DMS114 treated with DMSO at 0.1 percent for 48 hours (cell line): ENCODE data around the gene ZNF446.
"Not testable (repeated sequence)": the region's sequence is repeated elsewhere in the genome, so short reads cannot be mapped to it uniquely, and the experiment has no call there.

Source experiments
- DNase-seq: peaks from one replicate; lab custom pipeline; 2025; ENCODE audit not compliant: unreplicated experiment; lab: John Stamatoyannopoulos, UW

The ZNF446 gene

DNA sequence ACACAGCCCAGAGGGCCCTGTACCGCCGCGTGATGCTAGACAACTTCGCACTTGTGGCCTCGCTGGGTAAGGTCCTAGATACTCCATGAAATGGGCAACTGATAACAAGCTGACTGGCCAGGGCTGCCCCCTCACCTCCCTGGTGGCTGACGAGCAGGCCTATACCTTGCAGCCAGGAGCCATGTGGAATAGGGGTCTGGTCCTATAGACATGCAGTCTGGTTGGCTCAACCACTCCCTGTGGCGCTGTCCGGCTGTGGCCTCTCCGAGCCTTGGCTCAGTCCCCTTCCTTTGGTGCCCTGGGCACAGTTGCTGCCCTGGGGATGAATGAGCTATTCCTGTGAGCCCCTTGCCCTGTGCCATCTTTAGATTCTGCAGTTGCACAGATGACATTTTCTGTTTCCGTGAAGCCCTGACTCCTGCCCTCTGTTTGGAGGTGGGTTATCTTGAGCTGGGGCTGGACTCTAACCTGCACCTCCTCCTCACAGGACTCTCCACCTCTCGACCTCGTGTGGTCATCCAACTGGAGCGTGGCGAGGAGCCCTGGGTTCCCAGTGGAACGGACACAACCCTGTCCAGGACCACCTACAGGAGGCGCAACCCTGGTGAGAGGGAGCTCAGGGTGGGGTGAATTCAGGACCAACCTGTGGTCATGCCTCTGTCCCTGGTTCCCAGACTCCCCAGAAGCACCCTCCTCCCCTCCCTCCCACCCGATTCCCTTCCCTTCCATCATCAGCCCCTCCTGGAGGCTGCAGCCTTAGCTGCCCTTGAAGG, 6.7 kb upstream of the ZNF446 start:
- no peak for DNase-seq

DNA sequence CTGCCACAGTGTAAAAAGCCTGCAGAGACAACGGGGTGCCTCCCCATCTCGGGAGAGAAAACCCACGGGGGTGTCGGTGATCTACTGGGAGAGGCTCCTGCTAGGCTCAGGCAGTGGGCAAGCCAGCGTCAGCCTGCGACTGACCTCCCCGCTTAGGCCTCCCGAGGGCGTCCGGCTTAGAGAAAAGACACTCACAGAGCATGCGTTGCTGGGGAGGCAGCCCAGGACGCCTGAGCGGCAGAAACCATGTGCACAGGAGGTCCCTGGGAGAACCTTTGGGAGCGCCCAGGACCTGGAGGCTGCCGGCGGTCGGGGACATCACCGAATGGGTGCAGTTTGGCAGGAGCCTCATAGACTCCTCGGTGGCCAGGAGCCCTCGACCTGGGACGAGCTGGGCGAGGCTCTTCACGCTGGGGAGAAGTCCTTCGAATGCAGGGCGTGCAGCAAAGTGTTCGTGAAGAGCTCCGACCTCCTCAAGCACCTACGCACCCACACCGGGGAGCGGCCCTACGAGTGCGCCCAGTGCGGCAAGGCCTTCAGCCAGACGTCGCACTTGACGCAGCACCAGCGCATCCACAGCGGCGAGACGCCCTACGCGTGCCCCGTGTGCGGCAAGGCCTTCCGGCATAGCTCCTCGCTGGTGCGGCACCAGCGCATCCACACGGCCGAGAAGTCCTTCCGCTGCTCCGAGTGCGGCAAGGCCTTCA, 5.2 kb upstream of the ZNF446 start:
- DNase-seq, result not testable (repeated sequence)

DNA sequence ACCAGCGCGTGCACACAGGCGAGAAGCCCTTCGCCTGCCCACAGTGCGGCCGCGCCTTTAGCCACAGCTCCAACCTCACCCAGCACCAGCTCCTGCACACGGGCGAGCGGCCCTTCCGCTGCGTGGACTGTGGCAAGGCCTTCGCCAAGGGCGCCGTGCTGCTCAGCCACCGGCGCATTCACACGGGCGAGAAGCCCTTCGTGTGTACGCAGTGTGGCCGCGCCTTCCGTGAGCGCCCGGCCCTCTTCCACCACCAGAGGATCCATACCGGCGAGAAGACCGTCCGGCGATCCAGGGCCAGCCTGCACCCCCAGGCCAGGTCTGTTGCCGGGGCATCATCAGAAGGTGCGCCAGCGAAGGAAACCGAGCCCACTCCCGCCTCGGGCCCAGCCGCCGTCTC, 4.4 kb upstream of the ZNF446 start:
- no peak for DNase-seq

DNA sequence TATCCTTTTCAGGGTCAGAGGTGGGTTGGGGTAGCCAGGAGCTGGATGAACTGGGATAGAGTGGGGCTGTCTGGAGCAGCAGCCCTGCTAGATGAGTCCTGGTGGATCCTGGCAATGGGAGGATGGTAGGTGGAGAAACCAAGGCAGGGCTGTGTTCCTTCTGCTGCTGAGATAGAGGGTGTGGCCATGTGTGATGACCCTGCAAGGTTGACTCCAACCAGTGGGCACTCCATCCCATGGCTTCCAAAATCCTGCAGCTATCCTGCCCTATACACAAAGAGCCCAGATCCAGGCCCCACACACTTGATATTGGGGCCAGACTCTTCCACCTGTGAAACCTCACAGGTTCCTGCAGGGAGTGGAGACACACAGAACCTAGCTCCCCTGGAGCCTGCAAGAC, 2.4 kb upstream of the ZNF446 start:
- DNase-seq, result no peak

DNA sequence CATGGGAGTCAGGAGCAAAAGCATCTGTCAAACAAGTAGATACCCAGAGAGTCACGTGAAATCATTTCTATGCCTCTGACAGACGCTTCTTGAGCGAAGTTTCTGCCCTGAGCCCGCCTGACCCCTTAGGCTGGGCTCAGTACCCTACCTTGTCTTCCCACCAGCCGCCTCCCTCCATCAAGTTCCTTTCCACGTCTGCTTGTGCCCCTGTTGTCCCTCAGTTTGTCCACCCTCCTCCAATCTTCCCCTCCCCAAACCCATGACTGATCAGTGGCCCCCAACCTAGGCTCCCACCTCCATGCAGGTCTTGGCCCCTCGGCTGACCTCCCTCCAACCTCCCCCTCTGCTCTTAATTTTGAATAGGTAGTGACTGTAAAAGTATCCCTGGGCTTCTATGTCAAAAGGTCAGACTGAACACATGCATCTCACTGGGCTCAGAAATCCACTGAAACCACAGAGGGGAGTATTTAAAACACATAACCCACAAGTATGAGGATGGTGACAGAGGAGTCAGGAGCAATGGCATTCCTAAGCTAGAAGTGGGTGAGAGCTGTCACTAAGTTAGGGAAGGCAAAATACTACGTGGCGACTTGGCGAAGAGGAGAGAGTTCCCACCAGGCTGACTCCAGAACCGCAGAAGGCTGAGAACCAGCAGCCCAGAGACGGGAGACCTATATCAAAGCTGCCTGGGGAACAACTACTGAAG, 1.7 kb upstream of the ZNF446 start:
- DNase-seq, result no peak

DNA sequence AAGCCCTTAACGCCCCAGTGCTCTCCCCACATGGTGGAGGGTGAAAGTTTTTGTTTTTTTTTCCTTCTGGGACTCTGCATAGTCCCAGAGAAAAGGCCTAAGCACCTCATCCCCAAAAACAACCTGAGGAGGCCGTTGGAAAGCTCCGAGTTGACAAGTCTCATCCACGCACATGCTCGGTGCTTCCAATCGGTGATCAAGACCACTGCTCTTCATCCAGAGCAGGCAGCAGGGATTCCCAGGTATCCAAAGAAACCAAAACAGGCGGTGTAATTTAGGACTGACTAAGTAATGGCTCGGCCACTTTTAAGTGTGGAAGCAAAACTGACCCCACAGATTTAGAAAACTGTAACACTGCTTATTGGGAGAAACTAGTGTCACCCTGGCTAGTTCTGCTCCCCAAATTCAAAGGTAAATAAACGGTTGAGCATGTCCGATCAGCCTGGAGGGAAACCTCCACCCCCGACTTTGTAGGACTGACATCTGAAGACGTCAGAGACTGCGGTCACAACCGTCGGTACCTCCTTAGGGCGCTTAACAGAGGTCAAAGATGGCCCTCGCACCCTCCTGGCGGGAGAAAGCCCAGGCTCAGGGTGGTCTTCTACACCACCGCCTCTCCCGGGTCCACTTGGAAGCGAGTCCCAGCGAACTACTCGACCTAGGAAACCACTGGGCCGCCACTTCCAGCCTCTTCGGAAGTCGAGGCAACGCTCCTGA, 997 bp upstream of the ZNF446 start:
- DNase-seq, result no peak

DNA sequence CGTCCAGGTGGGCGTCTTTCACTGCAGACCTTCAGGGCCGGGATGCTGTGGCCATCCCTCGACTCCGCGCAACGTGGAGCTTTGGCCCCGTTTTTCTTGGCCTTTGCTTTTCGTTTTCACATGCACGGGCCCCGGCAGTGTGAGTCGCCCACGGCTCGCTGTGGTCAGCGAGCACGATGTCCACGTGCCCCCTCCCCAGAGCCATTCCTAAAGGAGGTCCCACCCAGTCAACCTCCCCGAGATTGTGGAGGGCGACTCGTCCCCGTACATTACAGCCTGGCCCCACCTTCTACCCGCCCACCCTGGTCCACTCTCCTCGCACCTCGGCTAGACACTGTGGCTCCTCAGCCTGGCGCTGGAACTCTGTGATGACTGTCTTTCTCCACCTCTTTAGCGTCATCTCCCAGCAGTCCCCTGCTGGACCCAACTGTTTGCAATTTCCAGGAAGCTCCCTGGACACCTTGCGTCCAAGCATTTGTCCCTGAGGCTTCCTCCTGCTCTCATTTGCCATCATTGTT, 405 bp downstream of the ZNF446 start:
- DNase-seq, result no peak

DNA sequence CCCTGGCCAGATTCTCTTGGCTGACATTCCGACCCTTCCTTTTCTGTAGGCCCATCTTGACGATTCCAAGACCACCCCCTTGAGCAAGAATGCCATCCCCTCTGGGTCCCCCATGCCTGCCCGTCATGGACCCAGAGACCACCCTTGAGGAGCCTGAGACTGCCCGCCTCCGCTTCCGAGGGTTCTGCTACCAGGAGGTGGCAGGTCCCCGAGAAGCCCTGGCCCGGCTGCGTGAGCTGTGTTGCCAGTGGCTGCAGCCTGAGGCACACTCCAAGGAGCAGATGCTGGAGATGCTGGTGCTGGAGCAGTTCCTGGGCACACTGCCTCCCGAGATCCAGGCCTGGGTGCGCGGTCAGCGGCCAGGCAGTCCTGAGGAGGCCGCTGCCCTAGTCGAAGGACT, 978 bp downstream of the ZNF446 start:
- no peak for DNase-seq

DNA sequence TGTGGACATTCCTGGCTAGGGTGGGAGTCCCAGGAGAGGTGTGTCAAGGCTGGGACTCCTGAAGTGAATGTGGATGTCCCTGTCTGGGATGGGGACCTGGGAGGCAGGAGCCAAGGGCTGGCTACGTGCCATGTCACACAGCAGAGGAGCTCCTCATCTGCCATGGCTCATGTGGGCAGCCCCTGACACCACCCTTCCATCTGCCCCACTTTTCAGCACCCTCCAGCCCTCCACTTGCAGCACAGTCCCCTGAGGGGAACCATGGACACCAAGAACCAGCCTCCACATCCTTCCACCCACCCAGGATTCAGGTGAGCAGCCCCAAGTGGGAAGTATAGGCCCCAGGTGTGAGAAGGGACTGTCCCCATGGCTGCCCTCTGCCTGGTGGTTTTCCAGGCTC, 1.7 kb downstream of the ZNF446 start:
- no peak for DNase-seq

DNA sequence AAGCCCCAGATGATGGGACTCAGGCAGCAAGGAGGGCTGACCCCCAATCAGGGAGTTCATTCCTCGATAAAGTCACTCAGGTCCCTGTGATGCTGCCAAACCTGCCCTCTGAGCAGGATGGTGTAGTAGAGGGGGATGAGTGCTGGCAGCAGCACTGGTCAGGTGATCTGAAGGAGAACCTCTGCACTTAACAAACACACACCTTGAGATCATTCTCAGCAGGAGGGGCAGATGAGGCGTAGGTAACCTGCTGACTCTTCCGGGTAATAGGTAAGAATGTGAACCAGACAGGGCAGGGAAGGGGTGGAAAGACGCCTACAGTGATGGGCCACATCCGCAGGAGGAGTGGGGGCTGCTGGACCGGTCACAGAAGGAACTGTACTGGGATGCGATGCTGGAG, 3.2 kb downstream of the ZNF446 start:
- no peak for DNase-seq

DNA sequence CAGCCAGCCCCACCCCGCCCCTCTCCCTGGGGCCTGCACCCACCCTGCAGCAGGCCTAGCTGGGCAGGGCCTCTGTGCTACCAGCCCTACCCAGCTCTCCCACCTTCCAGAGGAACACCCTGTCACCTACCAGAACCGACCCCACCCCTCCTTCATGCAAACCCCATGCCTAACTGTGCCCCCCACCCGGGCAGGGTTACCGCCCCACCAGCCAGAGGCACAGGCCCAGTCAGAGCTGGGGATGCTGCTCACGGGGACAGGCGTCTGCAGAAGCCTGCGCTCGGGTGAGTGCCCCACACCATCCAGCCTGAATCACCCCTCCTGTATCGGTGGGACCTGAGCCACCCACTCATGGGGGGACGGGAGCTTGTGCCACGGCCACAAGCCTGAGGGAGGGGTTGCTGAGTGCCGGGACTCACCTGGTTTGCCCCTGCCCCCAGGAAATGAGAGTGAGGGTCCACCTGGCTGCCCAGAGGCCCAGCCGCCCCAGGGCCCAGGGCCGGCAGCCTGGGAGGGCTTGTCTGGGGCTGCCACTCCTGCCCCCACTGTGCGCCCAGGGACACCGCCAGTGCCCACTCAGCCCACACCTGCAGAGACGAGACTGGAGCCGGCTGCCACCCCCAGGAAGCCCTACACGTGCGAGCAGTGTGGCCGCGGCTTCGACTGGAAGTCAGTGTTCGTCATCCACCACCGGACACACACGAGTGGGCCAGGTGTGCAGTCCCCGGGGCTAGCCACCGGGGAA, 3.8 kb downstream of the ZNF446 start:
- no peak for DNase-seq

DNA sequence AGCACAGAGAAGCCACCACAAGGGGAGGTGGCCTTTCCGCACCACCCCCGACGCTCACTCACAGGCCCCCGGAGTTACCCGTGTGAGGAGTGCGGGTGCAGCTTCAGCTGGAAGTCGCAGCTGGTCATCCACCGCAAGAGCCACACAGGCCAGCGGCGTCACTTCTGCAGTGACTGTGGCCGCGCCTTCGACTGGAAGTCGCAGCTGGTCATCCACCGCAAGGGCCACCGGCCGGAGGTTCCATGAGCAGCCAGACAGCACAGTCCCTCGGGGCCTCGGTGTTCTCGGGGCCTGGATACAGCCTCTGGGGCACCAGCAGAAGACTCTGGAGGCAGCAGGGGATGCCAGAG, 4.3 kb downstream of the ZNF446 start:
- no peak for DNase-seq

DNA sequence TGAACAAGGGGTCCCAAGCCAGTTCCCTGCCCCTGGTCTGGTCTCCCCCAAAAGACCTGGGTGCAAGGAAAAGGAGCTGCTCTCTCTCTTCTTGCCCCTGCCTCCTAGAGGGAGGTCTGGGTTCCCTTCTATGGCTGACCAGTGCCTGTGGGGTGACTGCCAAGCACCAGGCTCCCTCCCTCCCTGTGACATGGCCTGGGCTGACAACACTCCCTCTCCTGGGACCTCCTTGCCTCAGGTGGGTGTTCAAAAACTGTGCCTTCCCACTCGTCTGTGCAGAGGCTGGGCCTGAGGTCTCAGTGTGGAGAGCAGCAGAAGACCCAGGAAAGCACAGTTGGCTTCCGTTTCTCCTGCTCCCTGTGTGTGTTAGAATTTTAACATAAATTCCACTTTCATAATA, 4.7 kb downstream of the ZNF446 start:
- no peak for DNase-seq

DNA sequence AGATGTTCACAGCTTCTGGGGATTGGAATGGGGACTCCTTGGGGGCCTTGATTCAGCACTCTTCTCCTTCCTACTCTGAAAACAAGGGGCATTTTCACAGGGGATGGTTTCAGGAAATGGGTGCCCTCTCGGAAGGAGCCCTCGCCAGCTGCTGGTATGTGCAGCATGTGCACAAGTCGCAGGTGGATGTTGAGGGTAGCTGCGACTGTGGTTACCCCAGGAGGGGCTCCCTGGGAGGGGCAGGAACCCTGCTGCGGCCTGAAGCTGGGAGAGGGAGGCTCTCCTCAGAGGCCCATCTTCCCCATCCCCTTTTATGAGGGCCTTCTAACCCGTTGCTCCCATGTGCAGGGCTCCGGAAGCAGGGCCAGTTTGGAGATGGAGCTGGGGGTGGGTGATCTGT, 6.2 kb downstream of the ZNF446 start:
- no peak for DNase-seq

DNA sequence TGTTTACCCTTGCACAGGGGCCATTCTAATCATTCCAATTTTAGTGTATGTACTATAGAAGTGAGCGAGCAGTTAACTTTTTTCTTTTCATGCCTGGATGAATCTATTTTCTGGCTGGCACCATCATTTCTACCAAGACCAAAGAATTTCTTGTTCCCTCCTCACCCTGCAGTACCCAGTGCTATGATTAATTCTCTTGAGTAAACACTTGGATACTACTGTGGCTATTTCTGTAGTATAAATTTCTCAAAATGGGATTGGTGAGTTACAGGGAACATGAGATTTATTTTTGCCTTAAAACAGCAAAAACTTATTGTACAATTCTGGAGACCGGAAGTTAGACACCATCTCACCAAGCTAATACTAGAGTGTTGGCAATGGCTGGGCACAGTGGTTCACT, 7.6 kb downstream of the ZNF446 start:
- no peak for DNase-seq

DNA sequence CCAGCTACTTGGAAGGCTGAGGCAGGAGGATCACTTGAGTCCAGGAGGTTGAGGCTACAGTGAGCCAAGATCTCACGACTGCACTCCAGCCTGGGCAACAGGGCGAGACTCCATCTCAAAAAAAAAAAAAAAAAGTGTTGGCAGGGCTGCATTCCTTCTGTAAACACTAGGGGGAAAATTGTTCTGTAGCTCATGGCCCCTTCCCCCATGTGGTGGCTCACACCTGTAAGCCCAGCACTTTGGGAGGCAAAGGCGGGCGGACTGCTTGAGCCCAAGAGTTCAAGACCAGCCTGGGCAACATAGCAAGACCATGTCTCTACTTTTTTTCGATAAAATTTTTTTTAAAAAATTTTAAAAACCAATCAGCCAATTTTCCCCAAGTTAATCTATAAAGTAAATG, 8.2 kb downstream of the ZNF446 start:
- not testable (repeated sequence) for DNase-seq

DNA sequence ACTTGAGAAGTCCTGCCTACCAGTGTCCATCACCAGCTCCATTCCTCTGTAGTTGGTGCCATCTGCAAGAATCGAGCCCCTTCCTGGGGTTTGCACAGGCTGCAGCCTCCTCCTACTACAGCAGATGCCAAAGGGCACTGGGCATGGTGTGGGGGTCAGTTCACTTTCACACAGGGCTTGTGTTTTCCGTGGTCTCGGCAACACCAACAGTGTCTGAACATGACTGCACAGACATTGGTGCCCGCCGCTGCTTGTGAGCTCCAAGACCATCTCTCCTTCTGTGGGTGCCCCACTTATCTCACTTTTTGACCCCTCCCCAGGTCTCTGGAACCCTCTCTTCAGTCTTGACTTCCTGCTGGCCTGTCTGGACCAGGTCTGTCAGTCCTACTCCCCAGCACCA, 15.2 kb downstream of the ZNF446 start:
- no peak for DNase-seq

DNA sequence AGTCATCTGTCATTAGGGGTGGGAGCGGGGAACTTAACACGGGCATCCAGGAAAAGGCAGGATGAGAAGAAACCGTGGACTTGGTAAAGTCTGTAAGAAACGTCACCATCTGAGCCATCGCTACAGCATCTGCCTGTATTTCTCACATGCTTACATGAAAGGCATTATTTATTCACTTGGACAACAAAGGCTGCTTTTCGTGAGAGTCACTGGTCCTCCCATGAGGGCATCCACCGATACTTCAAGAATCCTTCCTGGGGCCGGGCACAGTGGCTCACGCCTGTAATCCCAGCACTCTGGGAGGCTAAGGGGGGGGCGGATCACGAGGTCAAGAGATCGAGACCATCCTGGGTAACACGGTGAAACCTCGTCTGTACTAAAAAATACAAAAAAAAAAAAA, 16.1 kb downstream of the ZNF446 start:
- DNase-seq, result no peak

DNA sequence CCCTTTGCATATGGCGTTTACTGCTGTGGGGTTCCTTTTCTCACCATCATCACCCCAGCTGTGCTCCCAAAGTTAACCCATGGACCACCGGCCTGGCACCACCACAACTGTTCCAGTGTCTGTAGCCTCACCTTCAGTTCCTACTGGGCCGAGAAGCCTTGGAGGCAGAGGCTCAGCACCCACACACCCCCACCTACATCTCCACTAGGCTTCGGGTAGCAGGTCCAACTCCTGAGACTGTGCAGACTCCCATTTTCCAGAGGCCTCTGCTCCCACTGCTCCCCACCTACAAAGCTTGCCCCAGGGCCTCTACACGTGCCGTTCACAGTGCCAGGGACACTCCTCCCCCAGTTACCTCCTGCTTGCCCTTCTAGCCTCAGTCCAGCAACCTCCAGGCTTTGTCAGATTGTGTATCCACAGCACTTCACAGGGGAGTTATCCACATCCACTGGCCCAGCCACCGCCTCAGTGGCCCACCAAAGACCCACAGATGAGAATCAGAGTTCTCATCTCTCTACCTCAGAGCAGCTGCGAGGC, 21.6 kb downstream of the ZNF446 start:
- no peak for DNase-seq

DNA sequence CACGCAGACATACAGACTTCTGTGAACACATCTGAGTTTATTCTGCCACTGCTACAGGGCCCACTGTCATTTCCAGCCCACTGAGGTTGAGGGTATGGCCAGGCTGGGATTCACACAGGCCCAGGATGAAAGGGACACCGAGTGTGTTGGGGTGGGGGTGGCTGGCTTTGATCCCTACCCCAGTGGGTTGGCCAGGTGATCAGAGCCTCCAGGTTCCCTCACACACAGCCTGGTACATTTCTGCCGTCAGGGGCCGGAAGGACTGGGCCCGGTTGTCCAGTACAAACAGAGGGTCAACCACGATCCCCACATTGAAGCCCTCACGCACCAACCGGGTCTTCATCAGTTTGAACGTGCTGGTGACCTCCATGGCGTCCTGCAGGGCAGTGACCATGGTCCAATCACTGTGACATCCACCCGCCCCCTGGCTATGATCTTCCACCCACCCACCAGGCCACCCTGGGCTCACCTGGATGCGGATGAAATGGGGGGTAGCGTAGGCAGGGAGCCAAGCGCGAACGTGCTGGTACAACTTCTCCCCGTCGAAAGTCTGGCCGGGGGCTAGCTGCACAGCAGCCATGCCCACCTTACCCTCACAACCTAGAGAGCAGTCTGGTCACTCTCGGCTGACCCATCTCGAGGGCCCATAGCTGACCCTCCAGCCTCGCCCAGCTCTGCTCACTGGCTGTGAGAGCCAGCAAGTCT, 22.3 kb downstream of the ZNF446 start:
- no peak for DNase-seq
